Calu3 (cell line): ENCODE data around the gene MAN1A2. TPM values are rescaled to one million over a fixed set of nuclear protein-coding genes. Genes with fewer than 3 reads are reported as not detected.

ENCODE experiments used
- BruUV-seq: library from RNA; stranded (reverse); fragments of 400-500 nt; replicated peaks from 2 replicates; lab custom pipeline; 2021; lab: Mats Ljungman, UMichigan
- CTCF ChIA-PET: fragments of 300-600 bp; sonication (Branson Sonifier 250); formaldehyde crosslinking; loops from one replicate; lab custom pipeline; 2022; ENCODE audit warnings: antibody characterized with exemption; lab: Charles Lee
- DNase-seq: peaks from one replicate; pipeline ENCODE4 v3.0.0; 2022
- H3K27ac Mint-ChIP-seq: one replicate; pipeline ENCODE4 v1.8.0; 2022; ENCODE audit warnings: mixed read lengths; ENCODE audit not compliant: unreplicated experiment
- H3K27me3 Mint-ChIP-seq: one replicate; pipeline ENCODE4 v1.8.0; 2022; ENCODE audit warnings: mixed read lengths; ENCODE audit not compliant: unreplicated experiment
- H3K36me3 Mint-ChIP-seq: one replicate; pipeline ENCODE4 v1.8.0; 2022; ENCODE audit warnings: mild to moderate bottlenecking, moderate library complexity, mixed read lengths; ENCODE audit not compliant: insufficient read depth, unreplicated experiment
- H3K4me1 Mint-ChIP-seq: one replicate; pipeline ENCODE4 v1.8.0; 2022; ENCODE audit warnings: mild to moderate bottlenecking, low read depth, mixed read lengths; ENCODE audit not compliant: unreplicated experiment
- H3K4me3 Mint-ChIP-seq: one replicate; pipeline ENCODE4 v1.8.0; 2022; ENCODE audit warnings: mild to moderate bottlenecking, low read depth, moderate library complexity, mixed read lengths; ENCODE audit not compliant: unreplicated experiment
- H3K9me3 Mint-ChIP-seq: one replicate; pipeline ENCODE4 v1.8.0; 2022; ENCODE audit warnings: low read depth, mixed read lengths; ENCODE audit not compliant: unreplicated experiment
- CTCF ChIP-seq: fragments of 200-600 bp; IDR thresholded peaks from one replicate; pipeline ENCODE4 v1.8.0; 2022; ENCODE audit warnings: antibody characterized with exemption; ENCODE audit not compliant: unreplicated experiment
- intact Hi-C: fragments of 100-400 bp; cut with micrococcal nuclease; formaldehyde crosslinking; loops from one replicate; pipeline ENCODE4 v1.10.0; 2022; ENCODE audit not compliant: unreplicated experiment
- total RNA-seq: library from RNA; stranded (reverse); gene quantifications from 2 replicates; pipeline ENCODE4 v1.2.3, GENCODE V29; 2022

MAN1A2 gene
- total RNA-seq, 1 experiment from 2014 or later, result 28.2 TPM

- intact Hi-C loops, result no loop called here
- peaks cover 8% of the 10 kb centered on the region for H3K4me1 Mint-ChIP-seq
- CTCF ChIA-PET, result interaction anchor here (0.7 kb wide), 1 partner anchor 305 kb away, joined by 4 read pairs; no protein-coding TSS in a partner anchor
- no peak for TF ChIP-seq CTCF
- H3K9me3 Mint-ChIP-seq, result no peaks in the 10 kb centered on the region
- peak overlapping the region; percentile 64 for H3K27ac Mint-ChIP-seq
- H3K36me3 Mint-ChIP-seq, result peaks cover 34% of the 10 kb centered on the region
- BruUV-seq, result no TSS peak
- H3K27me3 Mint-ChIP-seq, result no peaks in the 10 kb centered on the region
- DNase-seq, result no peak
- H3K4me3 Mint-ChIP-seq, result peak overlapping the region; percentile 89
Observed at GRCh38 chr1:117365350-117366176, 1.7 kb upstream of the MAN1A2 start.

GRCh38 chr1:117366177-117367045 lies 838 bp upstream of the MAN1A2 start:
- DNase-seq, result peak; percentile 87
- H3K4me3 Mint-ChIP-seq, result peak overlapping the region; percentile 89
- H3K27me3 Mint-ChIP-seq, result no peaks in the 10 kb centered on the region
- peaks cover 34% of the 10 kb centered on the region for H3K36me3 Mint-ChIP-seq
- H3K27ac Mint-ChIP-seq, result peak overlapping the region; percentile 64
- no peak for TF ChIP-seq CTCF
- H3K4me1 Mint-ChIP-seq, result peaks cover 16% of the 10 kb centered on the region
- TSS peak; percentile 89 for BruUV-seq
- intact Hi-C loops, result no loop called here
- CTCF ChIA-PET, result interaction anchor here (1.0 kb wide), 1 partner anchor 26 kb away, joined by 4 read pairs; no protein-coding TSS in a partner anchor
- H3K9me3 Mint-ChIP-seq, result no peaks in the 10 kb centered on the region

- H3K4me1 Mint-ChIP-seq, result peaks cover 26% of the 10 kb centered on the region
- no peak for DNase-seq
- TF ChIP-seq CTCF, result no peak
- H3K4me3 Mint-ChIP-seq, result peak overlapping the region; percentile 89
- intact Hi-C loops, result no loop called here
- H3K36me3 Mint-ChIP-seq, result peaks cover 34% of the 10 kb centered on the region
- H3K27me3 Mint-ChIP-seq, result no peaks in the 10 kb centered on the region
- H3K27ac Mint-ChIP-seq, result peak overlapping the region; percentile 82
- CTCF ChIA-PET, result interaction anchor here (0.8 kb wide), 1 partner anchor 222 kb away, joined by 3 read pairs; no protein-coding TSS in a partner anchor
- H3K9me3 Mint-ChIP-seq, result no peaks in the 10 kb centered on the region
- BruUV-seq, result no TSS peak
Observed at GRCh38 chr1:117368116-117369108, 1.2 kb downstream of the MAN1A2 start.
